CD4-positive, alpha-beta T cell treated with Interleukin-4 for 4 hours (primary cell): ENCODE measurements around the gene ILRUN.
"Not testable (repeated sequence)": the region's sequence is repeated elsewhere in the genome, so short reads cannot be mapped to it uniquely, and the experiment has no call there.

Experiments
- DNase-seq: peaks from one replicate; pipeline ENCODE4 v3.0.0-alpha.2; 2020

ILRUN gene

DNA sequence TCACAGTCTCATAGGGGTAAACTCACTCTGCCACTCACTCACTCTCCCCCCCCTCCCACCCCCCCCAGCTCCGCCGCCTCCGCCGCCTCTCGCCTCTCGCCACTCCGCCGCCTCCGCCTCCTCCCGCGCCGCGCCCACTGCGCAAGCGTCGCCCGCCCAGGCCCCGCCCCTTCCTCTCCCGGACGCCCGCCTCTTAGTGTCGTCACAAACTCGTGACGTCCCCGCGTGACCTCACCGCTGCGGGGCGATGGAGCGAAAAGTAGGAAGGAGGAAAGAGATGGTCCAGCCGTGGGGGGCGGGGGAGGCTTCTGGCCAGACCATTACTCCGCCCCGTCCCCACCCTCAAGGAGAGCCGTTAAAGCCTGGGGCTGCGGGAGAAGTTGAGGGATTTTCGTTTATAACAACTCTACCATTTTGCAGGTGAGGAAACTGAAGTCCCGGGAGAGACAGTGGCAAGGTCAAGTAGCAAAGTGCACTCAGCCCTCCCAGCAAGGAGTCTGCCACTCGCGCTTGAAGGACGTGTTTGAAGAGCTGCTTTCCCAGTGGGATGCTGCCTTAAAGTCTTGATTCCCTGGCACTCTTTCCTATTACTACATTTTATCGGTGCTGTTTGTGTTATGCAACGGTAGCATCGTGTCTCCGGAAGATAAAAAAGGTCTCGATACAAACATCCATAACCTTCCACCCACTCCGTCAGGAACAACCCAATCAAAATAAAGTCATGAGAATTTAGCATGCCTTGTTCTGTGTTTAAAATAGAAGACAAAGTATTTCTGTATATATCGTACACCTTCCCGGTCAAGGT, at the start of gene ILRUN:
Gene ILRUN, minus strand, starts transcription at position 29 of the 805 bp plus-strand sequence. CDS start 164 bp downstream, outside the sequence.
- DNase-seq: peak; percentile 95

DNA sequence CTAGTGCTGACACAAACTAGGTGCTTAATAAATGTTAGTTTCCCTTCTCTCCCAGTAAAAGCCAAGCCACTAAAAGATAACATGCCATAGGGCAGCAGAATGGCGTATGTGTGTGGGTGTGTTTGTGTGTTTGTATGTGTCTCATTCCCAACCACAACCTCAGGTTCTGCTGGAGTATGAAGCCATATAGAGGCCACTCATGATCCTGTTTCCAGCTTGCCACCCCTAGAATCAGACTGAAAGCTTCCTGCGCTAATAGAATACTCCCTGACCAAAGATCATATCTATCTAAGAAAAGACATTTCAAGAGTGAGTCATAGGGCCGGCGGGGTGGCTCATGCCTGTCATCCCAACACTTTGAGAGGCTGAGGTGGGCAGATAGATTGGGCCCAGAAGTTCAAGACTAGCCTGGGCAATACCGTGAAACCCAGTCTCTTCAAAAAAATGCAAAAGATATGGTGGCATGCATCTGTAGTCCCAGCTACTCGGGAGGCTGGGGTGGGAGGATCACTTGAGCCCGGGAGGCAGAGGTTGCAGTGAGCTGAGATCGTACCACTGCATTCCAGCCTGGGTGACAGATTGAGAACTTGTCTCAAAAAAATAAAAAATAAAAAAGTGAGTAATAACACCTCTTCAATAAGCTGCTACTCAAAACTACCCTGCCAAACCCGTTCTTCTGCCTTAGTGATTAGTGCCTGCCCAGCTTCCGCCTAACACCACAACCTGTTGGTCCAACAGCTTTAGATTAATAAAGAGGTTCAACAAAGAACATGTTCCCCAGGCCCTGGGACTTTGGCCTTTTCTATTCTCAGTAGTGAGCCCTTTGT, 48.9 kb upstream of the ILRUN start:
- DNase-seq: no peak

DNA sequence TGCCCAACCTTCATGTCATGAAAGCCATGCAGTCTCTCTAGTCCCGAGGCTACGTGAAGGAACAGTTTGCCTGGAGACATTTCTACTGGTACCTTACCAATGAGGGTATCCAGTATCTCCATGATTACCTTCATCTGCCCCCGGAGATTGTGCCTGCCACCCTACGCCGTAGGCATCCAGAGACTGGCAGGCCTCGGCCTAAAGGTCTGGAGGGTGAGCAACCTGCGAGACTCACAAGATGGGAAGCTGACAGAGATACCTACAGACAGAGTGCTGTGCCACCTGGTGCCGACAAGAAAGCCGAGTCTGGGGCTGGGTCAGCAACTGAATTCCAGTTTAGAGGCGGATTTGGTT, 47.7 kb upstream of the ILRUN start:
- DNase-seq: not testable (repeated sequence)

DNA sequence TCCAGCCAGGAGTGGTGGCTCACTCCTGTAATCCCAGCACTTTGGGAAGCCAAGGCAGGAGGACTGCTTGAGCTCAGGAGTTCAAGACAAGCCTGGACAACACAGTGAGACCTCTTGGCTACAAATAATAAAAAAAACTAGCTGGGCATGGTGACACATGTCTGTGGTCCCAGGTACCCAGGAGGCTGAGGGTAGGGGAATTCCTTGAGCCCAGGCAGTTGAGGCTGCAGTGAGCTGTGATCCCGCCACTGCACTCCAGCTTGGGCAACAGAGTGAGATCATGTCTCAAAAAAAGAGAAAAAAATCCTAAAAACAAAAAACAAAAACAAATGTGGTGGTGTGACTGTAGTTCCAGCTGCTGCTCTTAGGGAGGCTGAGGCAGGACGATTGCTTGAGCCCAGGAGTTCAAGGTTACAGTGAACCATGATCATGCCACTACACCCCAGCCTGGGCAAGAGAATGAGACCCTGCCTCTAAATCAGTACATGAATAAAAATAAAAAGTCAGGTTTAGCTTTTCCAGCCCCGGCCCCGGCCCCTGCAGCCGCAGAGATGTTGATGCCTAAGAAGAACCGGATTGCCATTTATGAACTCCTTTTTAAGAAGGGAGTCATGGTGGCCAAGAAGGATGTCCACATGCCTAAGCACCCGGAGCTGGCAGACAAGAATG, 47.2 kb upstream of the ILRUN start:
- DNase-seq: no peak

DNA sequence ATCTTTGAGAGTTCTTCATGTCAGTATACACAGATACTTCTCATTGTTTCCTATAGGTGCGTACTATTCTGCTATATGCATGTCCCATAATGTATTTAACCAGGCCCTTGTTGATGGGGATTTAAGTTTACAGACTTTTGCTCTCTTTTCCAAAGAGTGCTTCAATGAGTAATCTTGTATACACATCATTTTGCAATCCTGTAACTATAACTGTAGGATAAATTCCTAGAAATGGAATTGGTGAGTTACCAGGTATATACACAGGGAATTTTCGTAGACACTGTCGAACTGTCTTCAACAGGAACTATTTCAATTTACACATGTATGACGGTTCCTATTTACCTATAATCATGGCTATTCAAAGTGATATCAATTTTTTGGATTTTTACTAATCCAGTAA, 45.5 kb upstream of the ILRUN start:
- no peak for DNase-seq

DNA sequence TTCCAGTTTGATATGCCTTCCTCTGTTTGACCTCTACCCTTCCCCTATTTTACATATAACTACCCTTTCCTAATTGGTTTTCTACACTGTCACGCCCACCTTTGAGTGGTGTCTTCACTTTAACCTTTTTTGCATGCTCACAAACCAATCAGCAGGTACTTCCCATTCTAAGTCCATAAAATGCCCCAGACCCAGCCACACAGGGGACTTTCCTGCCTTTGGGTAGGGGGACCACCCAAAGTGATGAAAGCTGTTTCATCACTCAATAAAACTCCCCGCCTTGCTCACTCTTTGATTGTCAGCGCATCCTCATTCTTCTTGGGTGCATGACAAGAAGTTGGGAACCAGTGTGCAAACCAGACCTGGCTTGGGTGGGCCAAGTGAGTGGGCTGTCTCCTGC, 40.3 kb upstream of the ILRUN start:
- no peak for DNase-seq

DNA sequence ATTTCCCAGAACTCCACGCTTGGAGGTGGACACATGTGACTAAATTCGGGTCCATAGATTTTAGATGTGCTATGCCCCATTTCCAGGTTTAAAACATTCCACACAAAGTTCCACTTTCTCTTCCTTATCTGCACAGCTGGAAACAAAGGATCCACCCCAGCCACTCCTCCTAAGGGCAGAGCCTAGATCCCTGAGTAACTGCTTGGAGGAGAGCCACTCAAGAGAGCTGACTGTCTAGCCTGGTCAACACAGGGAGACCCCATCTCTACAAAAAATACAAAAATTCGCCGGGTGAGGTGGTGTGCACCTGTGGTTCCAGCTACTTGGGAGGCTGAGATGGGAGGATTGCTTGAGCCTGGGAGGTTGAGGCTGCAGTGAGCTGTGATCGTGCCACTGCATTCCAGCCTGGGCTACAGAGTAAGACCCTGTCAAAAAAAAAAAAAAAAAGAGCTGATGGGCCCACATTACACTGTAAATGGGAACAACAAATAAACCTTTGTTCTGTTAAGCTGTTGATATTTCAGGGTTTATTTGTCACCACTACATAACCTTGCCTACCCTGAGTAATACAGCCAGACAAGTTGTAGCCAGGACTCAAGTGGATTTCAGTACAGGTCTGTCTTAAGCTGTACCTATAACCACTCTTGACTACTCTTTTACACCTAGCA, 35.0 kb upstream of the ILRUN start:
- DNase-seq: no peak

DNA sequence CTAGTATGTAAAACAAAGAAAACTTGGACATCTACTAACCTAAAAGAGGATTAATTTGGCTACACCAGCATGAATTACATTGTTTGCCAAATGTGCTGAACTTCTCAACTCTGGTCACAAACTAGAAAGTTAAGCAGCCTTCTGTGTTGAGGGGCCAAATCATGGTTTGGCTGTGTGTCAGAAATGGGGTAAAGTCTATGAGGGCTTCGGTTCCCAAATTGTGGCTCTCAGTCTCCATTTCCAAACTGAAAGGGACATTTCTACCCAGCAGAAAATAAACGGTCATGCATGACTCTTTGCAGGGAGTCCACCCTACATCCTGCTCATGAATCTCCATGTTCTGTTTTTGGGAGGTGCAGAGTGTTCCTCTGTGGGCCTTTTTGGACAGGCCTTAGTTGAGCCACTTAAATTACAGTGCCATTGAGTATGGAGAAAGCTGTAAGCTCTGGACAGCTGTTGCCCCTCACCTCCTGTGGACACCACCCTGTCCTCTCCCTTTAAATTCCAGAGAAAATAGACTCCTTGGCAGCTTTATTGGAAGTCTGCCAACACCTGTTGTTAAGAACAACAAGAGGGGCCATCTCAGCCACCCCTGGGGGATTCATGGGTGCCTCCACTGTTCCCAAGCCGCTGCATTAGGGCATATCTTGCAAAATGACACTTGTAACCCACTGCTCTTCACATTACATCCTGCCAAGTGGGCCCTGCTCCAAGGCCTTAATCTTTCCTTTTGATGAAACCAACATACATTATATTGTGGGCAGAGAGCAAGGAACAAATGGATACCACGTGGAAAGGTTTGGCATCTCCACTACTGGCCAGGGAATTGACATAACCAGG, 33.3 kb upstream of the ILRUN start:
- no peak for DNase-seq

DNA sequence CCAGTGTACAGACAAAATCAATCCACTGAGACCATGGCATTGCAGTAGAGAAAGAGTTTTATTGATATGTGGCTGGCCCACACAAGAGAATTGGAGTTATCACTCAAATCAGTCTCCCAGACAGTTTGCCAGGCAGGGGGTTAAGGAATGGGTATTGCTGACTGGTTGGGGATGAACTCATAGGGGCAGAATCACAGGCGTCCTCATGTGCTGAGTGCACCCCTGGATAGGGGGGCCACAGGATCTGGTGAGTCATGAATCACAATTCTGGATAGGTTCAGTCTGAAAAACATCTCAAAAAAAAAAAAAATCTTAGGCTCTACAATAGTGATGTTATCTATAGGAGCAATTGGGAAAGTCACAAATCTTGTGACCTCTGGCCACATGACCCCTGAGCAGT, 29.5 kb upstream of the ILRUN start:
- DNase-seq: no peak

DNA sequence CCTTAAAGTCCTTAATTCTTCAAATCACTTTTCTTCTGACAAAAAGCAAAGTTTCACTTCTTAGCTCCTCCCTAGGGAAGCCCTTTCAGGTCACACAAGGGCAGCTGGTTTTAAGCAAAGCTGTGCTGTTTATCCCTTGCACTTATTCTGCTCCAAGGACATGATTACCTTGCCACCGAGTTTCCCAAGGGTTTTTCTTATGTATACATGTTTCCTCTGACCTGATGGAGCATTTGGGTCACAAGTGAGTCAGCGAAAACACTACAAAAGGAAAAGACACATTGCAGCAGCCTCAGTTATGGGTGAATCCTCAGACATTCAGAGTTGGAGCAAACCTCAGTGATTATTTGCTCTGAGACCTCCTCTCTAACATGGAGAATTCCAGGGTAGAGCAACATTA, 26.6 kb upstream of the ILRUN start:
- DNase-seq: no peak

DNA sequence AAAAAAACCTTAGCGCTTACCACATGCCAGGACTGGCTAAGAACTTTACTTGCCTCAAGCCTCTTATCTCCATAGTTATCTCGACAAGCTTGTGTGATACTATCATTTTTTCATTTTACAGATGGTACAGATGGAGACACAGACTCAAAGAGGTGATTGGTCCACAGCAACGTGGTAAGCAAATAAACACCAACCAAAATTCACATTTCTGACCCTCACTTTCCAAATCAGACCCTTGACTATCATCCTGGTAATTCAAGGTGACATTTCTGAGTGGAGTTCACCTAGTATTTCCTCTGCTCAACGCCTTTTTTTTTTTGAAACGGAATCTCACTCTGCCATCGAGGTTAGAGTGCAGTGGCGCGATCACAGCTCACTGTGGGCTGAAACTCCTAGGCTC, 25.9 kb upstream of the ILRUN start:
- DNase-seq: no peak

DNA sequence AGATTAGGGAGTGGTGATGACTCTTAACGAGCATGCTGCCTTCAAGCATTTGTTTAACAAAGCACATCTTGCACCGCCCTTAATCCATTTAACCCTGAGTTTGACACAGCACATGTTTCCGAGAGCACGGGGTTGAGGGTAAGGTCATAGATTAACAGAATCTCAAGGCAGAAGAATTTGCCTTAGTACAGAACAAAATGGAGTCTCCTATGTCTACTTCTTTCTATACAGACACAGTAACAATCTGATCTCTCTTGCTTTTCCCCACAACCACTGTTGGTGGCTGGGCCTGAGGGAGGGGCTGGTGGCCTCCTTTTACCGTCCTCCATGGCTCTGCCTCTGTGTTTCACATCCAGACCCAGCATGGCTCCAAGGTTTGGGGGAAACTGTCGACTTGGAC, 23.6 kb upstream of the ILRUN start:
- DNase-seq: not testable (repeated sequence)

DNA sequence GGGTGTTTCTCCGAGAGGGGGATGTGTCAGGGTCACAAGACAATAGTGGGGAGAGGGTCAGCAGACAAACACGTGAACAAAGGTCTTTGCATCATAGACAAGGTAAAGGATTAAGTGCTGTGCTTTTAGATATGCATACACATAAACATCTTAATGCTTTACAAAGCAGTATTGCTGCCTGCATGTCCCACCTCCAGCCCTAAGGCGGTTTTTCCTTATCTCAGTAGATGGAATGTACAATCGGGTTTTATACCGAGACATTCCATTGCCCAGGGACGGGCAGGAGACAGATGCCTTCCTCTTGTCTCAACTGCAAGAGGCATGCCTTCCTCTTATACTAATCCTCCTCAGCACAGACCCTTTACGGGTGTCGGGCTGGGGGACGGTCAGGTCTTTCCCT, 23.1 kb upstream of the ILRUN start:
- not testable (repeated sequence) for DNase-seq

DNA sequence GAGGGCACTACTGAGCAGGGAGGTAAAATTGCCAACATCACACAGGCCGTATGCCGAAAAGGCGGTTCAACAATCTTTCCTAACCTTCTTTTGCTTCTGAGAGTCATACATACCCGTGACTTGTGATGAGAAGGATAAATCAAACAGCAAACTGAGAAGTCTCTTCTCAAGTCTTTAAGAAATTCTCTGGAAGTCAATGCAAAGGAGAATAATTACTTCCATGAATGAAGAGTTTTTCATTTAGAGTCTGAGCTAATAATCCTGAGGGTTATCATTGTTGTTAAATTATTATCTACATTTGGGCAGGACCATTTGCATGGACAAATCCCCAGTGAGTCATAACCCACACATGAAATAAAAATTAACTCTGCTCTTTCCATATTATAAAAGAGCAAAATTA, 22.4 kb upstream of the ILRUN start:
- no peak for DNase-seq

DNA sequence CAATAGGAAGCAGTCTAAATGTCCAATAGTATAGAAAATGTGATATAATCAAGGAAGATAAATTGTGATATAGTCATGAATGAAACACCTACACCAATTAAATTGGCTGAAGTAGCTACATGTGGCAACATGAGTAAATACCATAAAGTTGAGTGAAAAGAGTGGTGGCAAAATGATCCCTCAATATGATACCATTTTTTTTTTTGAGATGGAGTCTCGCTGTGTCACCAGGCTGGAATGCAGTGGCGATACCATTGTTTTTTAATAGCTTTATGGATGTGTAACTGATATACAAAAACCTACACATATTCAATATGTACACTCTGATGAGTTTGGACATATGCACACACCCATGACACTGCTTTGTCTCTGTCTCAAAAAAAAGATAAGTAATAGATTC, 20.9 kb upstream of the ILRUN start:
- no peak for DNase-seq

DNA sequence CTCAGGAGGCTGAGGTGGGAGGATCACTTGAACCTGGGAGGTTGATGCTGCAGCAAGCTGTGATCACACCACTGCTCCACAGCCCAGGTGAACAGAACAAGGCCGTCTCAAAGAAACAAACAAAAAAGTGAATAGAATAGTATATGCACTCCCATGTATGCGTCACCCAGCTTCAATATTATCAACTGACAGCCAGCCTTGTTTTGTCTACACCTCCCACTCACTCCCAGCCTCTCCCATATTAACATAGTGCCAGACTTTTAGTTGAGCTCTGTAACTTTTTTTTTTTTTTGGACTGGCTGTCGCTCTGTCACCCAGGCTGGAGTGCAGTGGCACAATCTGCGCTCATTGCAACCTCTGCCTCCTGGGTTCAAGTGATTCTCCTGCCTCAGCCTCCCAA, 18.1 kb upstream of the ILRUN start:
- DNase-seq: no peak

DNA sequence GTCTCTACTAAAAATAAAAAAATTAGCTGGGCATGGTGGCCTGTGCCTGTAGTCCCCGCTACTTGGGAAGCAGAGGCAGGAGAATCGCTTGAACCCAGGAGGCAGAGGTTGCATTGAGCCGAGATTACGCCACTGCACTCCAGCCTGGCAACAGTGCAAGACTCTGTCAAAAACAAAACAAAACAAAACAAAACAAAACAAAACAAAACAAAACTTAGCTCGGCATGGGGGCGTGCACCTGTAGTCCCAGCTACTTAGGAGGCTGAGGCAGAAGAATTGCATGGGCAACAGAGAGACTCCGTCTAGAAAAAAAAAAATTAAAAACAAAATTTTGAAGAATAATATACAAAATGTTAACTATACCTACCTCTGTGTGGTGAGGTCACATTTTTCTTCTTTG, 16.3 kb upstream of the ILRUN start:
- not testable (repeated sequence) for DNase-seq

DNA sequence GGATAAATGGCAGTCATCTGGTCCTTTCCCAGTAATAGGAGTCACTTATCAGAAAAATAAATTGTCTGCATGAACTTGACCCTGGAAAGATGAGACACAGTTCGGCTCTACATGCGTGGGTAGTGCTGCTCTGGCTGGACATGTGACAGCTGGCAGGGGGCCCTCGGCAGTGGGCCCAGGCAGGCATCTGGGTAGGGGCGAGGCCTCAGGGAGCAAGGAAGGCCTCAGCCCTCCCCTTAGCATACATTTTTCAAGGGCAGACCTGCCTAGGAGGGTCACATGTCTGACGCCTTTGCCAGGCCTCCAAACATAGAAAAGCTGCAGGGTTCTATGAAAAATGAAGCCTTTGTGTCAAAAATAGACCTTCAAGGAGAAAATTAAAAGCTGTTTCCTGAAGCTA, 12.8 kb upstream of the ILRUN start:
- no peak for DNase-seq

DNA sequence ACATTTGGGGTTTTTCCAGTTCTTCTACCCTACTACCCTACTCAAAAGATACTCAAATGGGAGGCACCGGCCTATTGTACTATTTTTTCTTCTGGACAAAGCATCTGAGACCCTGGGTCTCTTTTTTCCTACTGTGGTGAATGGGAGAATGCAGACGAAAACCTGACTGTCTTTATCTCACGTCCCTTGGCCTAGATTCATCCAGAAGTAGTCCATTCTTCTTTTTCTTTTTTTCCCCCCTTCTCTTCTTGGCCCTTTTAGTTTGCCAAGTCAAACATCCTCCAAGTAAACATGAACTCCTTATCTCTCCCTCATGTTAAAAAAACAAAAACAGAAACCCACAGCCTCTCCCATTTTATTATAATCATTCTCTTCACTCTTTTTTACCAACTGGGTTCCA, 8.7 kb upstream of the ILRUN start:
- no peak for DNase-seq

DNA sequence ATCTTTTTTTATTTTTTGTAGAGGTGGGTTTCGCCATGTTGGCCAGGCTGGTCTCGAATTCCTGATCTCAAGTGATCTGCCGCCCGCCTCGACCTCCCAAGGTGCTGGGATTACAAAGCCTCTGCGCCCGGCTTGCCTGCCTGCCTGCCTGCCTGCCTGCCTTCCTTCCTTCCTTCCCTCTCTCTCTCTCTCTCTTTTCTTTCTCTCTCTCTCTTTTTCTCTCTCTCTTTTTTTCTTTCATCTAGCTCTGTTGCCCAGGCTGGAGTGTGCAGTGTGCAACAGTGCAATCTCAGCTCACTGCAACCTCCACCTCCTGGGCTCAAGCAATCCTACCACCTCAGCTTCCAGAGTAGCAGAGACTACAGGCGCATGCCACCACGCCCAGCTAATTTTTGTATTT, 4.6 kb upstream of the ILRUN start:
- DNase-seq: no peak

DNA sequence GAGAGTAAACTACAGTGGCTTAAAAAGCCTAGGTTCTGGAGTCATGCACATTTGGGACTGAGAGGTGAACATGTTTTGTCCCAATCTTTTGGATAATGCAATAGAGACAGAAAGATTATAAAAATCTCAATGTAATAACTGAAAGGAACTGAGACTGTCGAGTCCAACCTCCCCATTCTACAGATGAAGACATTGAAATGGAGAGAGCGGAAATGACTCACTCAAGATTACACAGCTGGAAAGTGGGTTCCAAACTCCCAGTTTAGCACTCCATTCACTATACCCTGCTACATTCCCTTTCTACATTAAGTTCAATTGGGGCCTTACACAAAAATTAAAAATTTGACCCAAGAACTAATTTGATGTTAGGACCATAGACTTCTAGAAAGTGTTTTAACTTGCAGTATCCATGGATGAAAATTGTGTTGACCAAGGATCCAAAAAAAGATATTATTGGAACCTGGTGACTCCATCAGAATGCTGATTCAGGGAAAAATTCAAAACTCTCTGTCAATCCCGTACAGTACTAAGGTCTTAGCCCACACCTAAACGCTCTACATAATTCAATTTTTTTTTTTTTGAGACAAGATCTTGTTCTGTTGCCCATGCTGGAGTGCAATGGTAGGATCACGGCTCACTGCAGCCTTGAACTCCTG, 1.5 kb upstream of the ILRUN start:
- no peak for DNase-seq

DNA sequence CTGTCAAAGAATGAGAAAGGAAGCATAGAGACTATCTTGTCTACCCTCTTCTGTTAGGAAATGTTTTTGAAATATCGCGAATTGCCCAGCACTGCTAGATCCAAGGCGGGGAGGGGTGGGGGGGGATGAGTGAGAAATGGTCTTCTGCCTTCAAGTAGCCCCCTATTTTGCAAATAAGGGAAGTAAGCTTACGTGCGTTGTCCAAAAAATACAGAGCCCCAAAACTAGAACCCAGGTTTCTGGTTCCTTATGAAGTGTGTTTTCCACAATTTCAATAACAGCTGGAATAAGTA, 923 bp upstream of the ILRUN start:
- DNase-seq: no peak
